Activated CD4-positive, CD25-positive, alpha-beta regulatory T cell (primary cell): Measurements from ENCODE around the gene ETV3L.

Experiments used
- DNase-seq, 4 experiments: peaks; one replicate each; lab custom pipeline; 2025; lab: John Stamatoyannopoulos, UW

Gene ETV3L

GRCh38 chr1:157099633-157100009, at the start of gene ETV3L:
Gene ETV3L, minus strand, starts transcription at chr1:157099808. Its CDS starts 285 bp downstream, at chr1:157099523.
- no peak for DNase-seq

- DNase-seq: no peak
Measured at GRCh38 chr1:157147906-157148700, 48.5 kb upstream of the ETV3L start.

- no peak for DNase-seq
Measured at GRCh38 chr1:157147037-157147436, 47.4 kb upstream of the ETV3L start.

DNA sequence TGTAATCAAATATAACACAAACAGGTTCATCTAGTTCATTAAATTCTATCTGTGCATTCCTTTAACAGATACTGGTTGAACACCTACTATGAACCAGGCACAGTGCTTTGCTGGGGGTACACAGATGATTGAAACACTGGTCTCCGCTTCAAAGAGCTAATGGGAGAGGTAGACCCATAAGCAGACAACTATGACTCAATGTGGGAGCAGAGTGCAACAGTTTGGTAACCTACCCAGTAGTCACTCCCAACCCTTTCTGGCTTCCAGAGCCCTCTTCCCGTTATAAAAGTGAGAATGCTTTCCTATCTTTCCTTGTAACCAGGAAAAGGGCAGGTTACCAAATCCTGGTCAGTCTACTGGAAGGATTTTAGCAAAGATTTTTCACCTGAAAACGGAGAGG, 46.6 kb upstream of the ETV3L start:
- DNase-seq: no peak

- DNase-seq: no peak
Measured at GRCh38 chr1:157145076-157145475, 45.5 kb upstream of the ETV3L start.

GRCh38 chr1:157144509-157144908, 44.9 kb upstream of the ETV3L start:
- no peak for DNase-seq

DNA sequence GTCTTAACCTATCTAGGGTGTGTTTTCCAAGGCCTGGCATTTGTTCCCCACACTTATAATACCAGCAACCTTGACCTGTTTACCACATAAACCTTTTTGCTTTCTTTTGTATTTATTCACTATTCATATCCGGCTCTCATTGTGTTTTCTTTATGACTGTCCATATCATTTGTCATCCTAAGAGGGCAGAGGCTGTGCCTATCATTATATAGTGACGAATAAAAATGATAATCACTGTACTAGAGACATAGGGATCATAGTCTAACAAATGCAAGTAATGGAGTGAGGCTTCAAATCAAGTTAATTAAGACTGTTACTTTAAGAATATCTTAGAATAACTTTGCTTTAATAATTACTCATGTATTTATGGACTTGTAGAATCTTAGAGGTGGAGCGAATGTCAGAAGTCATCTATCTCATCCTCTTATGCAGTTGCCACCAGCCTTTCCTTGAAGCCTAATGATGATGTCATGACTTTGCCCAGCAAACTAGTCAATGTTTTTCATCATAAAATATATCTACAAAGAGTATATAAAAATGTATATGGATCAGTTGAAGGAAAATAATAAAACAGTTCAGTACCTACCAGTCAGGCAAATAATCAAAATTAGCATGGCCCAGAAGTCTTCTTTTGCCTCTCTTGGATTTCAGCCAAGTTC, 43.3 kb upstream of the ETV3L start:
- DNase-seq: no peak

DNA sequence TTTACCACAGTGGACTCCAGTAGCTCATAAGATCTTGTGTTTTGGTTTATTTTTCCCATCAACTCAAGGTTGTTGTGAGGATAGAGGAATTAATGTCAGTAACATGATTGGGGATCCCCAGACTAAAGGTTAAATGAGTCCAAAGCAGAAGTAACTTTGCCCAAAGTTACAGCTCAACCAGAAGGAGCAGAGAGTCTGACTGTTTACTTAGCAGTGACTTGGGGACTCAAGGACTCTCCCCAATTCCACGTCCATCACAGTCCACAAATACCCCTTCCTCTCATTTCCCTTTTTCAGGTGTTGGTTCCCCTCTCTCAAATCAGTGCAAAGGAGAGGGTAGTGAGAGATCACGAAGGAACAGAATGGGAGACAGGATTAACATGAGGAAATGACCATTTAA, 42.6 kb upstream of the ETV3L start:
- no peak for DNase-seq

DNA sequence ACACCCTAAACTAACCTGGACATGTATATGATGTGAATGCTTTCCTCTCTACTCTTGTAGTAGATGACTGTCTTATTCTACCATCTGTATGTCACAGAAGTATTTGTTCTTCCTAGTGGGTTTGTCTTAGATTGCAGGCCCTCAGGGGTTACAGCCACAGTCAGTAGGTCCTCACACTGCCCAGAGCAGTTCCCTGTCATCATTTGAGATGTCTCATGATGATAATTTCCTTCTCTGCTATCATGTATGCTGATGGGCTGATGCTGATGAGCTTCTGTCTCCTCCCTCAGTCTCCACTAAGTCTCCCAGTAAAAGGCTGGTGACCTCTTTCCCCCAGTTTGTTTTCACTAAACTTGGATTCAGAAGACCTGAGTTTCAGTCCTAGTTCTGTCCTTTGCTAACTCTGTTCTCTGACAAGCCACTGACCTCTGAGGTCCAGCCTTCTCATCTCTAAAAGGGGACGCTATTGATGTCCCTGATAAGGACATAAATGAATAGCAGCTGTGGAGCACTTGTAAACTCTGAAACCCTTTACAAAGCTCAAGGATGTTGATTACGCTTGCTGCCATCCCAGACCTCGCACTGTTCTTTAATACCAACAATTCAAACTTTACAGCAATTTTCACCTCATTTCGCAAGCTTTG, 41.7 kb upstream of the ETV3L start:
- no peak for DNase-seq

- no peak for DNase-seq
Measured at GRCh38 chr1:157140063-157140588, 40.5 kb upstream of the ETV3L start.

- no peak for DNase-seq
Measured at GRCh38 chr1:157139052-157139715, 39.6 kb upstream of the ETV3L start.

GRCh38 chr1:157138220-157139051, 38.8 kb upstream of the ETV3L start, which contains the start of gene ETV3:
Gene ETV3, minus strand, starts transcription at chr1:157138395. Its CDS starts 2,043 bp downstream, at chr1:157136352.
- peak; percentile 58 to 74 (median 65) for DNase-seq

GRCh38 chr1:157137408-157138219, 38.0 kb upstream of the ETV3L start:
- no peak for DNase-seq

DNA sequence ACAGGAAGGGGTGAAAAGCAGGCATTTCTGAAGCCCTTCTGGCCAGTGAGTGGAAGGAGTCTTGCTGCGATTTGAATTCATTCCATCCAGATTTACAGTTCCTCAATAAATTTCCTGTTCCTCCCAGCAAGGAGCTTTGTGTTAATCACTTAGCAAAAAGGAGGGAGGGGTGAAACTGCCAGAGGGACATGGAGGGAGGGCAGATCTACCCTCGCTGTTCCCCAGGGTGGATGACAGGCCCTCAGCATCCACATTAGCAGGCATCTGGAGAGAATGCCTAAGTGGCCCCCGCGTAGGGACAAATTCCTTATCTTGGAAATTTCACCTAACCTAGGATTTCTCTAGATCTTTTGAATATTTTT, 37.4 kb upstream of the ETV3L start:
- no peak for DNase-seq

GRCh38 chr1:157136133-157136532, 36.5 kb upstream of the ETV3L start:
- DNase-seq: no peak

GRCh38 chr1:157135646-157136045, 36.0 kb upstream of the ETV3L start:
- no peak for DNase-seq

DNA sequence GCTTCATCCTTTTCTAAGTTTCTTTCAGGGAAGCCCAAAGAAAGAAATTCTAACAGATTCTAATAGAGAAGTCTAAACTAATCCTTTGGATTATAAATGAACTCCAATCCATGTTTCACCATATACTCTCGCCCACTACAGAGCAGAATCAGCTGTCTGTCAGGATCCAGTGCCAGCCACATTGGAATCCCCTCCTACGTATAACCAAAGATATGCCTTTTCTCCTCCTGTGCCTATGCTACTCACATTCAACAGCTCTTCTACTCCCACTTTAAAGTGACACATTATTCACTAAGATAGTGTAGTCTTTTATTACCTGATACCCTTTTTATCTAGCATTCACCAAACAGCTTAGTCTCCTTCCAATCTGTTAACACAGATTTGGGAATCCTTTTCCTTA, 35.5 kb upstream of the ETV3L start:
- no peak for DNase-seq

DNA sequence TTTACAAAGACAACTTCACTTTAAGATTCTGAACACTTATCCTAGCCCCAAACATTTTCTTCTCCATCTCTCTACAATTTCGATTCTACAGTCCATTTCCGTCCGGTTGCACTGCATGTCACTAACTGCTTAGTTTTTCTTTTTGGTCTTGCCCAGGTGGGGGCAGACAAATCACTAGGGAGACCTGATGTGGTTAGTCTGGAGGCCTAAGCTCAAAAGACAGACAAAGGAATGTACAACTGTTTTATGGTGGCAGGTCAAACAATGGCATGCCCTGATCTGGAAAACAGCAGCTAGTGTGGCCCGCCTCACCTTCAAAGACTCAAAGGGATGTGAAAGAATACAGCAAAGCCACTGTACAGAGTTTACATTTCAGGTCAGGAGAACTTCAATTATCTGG, 34.8 kb upstream of the ETV3L start:
- DNase-seq: no peak

GRCh38 chr1:157133426-157133825, 33.8 kb upstream of the ETV3L start:
- DNase-seq: no peak

GRCh38 chr1:157132616-157133167, 33.1 kb upstream of the ETV3L start:
- no peak for DNase-seq
